HG03175 (cell line): ENCODE data around the gene SHROOM2.
"Not testable (repeated sequence)": the region's sequence is repeated elsewhere in the genome, so short reads cannot be mapped to it uniquely, and the experiment has no call there.

ENCODE experiments used
- ATAC-seq: cut with Tn5 transposase; IDR thresholded peaks from one replicate; pipeline ENCODE4 v1.9.1; 2021; ENCODE audit warnings: mild to moderate bottlenecking, moderate library complexity; ENCODE audit not compliant: unreplicated experiment

Gene SHROOM2

DNA sequence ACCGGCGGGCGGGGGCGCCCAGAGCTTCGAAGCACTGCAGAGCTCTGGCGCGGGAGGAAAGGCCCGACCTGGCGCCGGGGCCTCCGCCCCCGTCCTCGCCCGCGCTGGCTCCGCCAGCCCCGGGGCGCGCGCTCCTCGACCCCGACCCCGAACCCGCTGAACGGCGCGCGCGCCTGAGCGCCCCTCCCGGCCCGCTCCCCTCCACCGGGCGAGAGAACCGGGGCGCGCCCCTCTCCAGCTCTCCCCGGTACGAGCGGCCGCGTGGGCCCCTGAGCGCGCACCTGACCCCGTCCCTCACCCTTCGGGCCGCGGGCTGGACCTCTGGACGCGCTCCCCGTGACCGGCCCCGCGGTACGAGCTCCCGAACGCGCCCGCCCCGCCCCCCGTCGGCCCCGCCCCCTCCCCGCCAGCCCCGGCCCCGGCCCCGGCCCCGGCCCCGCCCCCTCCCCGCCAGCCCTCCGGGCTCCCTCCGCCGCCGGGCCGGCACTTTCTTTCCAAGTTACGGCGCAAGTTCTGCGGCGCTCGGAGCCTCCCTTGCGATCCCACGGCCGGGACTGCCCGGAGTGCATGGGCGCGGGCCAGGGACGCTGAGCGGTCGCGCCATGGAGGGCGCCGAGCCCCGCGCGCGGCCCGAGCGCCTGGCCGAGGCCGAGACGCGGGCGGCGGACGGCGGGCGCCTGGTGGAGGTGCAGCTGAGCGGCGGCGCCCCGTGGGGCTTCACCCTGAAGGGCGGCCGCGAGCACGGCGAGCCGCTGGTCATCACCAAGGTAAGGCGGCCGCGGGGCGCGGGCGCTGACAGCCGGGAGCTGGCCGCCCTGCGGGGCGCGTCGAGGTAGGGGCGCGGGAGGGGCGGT is at the start of gene SHROOM2:
TSS of gene SHROOM2 (plus strand) at position 486 of the 854 bp plus-strand sequence. CDS start at position 603, 117 bp downstream.
- ATAC-seq, result no peak

DNA sequence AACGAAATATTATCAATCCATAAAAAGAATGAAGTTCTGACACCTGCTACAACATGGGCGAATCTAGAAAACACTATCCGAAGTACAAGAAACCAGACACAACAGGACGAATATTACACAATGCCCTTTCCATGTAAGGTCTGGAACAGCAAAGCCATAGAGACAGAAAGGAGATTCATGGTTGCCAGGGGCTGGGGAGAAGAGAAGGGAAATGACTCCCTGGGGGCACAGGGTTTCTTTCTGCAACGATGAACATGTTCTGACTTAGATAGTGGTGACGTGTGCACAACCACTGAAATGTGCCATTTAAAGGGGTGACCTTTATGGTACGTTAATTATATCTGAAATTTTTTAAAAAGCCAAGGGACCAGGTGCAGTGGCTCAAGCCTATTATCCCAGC is 48.9 kb upstream of the SHROOM2 start:
- ATAC-seq, result no peak

- ATAC-seq, result no peak
Observed at GRCh38 chrX:9738151-9738550, 48.1 kb upstream of the SHROOM2 start.

GRCh38 chrX:9739130-9739529 is 47.1 kb upstream of the SHROOM2 start:
- no peak for ATAC-seq

GRCh38 chrX:9745417-9746115 is 40.7 kb upstream of the SHROOM2 start:
- no peak for ATAC-seq

GRCh38 chrX:9746148-9746888 is 39.9 kb upstream of the SHROOM2 start:
- ATAC-seq, result no peak

DNA sequence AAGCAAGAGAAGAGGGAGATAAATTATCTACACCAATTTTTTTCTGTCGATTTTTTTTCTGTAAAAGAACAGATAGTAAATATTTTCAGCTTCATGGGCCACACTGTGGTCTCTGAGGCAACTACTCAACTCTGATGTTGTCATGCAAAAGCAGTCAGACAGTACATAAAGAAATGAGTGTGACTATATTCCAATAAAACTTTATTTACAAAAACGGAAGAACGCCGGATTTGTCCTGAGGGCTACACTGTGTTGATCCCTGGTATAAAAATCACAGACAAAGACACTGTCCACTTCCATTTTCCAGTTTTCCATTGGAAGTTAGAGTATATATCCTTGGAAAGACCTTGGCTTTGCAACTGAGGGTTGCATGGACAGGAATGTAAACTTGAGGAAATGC is 38.6 kb upstream of the SHROOM2 start:
- no peak for ATAC-seq

- no peak for ATAC-seq
Observed at GRCh38 chrX:9749146-9749692, 37.0 kb upstream of the SHROOM2 start.

DNA sequence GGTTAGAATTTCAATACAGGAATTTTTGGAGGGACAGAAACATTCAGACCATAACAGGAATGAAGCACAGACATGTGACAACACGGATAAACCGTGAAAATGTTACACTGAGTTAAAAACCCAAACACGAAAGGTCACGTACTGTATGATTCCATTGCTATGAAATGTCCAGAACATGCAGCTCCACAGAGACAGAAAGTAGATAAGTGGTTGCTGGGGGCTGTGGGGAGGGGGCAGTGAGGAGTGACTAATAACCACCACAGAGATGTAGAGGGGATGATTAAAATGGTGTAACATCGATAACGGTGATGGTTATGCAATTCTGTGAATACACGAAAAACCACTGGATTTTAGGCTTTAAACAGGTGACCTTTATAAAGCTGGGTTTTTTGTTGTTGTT is 28.9 kb upstream of the SHROOM2 start:
- ATAC-seq, result no peak

- ATAC-seq, result no peak
Observed at GRCh38 chrX:9758021-9758638, 28.1 kb upstream of the SHROOM2 start.

DNA sequence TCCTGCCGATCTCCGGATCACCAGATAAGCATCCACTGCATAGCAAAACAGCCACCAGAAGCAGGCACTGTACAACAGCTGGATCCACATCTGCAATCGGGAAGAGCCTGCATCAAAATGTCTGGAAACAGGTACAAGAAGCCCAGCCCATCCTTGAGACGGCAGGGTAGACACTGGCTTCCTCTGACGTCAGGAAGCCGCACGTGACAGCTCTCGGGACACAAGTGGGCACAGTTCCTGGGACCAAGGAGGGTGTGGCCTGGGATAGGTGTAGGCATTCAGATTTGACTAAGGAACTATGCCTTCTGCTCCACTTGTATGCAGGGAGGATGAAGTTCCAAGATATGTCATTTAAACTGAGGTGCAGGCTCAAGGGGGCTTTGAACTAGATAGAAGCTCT is 26.9 kb upstream of the SHROOM2 start:
- no peak for ATAC-seq

- ATAC-seq, result no peak
Observed at GRCh38 chrX:9765072-9765736, 21.0 kb upstream of the SHROOM2 start.

GRCh38 chrX:9765737-9766097 is 20.5 kb upstream of the SHROOM2 start, which contains the start of gene GPR143:
Gene GPR143 (minus strand): TSS chrX:9765847. CDS start chrX:9765817, 30 bp downstream.
- no peak for ATAC-seq

DNA sequence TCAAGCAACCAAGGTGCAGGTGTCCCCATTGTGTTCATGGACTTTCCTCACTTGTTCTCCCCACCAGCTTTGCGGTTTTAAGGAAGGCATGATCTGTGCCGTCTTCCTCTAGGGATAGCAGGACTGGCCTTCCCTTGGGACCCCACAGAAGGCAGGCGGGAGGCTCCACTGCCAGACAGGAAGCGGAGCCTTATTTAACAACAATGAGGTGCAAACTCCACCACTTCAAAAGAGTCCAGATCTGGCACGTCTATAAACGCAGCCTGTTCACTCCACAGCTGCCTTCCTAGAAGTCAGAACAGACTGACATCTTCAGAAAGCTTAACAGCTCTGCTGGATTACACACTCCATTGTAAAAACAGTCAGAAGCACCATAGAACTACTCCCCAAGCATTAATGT is 18.9 kb upstream of the SHROOM2 start:
- no peak for ATAC-seq

DNA sequence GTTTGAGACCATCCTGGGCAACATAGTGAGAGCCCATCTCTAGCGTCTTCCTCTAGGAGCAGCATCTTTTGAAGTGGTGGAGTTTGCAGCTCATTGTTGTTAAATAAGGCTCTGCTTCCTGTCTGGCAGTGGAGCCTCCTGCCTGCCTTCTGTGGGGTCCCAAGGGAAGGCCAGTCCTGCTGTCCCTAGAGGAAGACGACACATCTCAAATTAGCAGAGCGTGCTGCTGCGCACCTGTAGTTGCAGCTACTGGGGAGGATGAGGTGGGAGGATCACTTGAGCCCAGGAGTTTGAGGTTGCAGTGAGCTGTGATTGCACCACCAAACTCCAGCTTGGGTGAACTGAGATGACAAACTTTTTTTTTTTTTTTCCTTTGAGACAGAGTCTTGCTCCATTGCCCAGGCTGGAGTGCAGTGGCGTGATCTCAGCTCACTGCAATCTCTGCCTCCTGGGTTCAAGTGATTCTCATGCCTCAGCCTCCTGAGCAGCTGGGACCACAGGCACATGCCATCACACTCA is 17.8 kb upstream of the SHROOM2 start:
- not testable (repeated sequence) for ATAC-seq

GRCh38 chrX:9770319-9770718 is 15.9 kb upstream of the SHROOM2 start:
- no peak for ATAC-seq

DNA sequence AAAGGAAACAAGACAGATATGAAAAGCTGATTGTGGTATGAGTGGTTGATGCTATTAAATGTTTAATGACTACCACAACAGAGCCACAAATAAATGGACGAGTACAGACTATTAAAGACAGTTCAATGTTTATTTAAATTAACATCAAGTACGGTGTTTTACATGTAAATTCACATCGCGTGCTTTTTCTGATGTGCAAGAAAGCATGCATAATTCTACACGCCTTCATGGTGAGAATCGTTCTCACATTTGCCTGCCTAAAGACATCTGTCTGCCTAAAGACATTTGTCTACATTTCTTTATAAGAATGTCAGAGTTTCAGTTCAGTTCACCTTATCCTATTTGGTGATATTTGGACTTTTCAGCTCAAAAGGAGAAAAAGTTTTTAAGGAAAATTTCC is 13.3 kb upstream of the SHROOM2 start:
- ATAC-seq, result no peak

DNA sequence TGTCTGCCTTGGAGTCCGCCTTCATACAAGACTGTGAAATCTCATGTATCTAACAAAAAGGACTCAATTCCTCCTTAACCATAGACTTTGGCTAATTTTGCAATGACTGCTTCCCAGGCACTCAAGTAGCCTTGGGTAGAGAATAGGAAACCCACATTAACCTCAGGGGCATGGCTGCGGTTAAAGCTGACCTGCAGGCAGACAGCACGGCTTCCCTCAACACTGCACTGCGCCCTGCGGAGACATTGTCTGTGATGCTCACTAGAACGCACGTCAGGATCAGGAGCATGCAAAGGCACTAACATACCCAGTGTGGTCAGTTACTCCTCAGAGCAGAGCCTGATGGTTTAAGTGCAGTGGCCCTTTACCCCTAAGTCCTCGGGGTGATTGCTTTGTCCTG is 10.3 kb upstream of the SHROOM2 start:
- ATAC-seq, result no peak

DNA sequence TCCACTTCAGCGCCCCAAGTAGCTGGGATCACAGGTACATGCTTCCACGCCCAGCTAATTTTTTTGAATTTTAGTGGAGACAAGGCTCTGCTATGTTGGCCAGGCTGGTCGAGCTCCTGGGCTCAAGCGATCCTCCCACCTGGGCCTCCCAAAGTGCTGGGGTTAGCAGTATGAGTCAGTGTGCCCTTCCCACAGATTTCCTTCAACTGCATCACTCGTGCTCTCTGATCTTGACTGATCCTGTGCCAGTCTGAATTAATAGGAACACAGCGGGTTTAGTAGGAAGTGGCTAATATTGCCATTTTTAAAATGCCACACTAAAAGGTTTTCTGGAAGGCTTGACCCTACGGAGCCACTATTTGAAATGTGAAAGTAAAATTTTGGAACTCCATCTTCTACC is 4.3 kb upstream of the SHROOM2 start:
- no peak for ATAC-seq

- no peak for ATAC-seq
Observed at GRCh38 chrX:9784332-9784731, 1.9 kb upstream of the SHROOM2 start.
